OCI-LY1 (cell line): ENCODE measurements around the gene BGLAP.

Source experiments
- CTCF ChIP-seq: fragments of 200-600 bp; sonication (generic), shearing (Covaris generic); IDR thresholded peaks from 2 replicates; pipeline ENCODE4 v1.5.1; 2017; ENCODE audit warnings: mild to moderate bottlenecking, antibody characterized with exemption, low read length, moderate library complexity, mixed read lengths
- EZH2 ChIP-seq: fragments of 200-600 bp; sonication (generic), shearing (Covaris generic); IDR thresholded peaks from 2 replicates; pipeline ENCODE4 v1.8.0; 2017; ENCODE audit warnings: borderline replicate concordance, mixed run types, mild to moderate bottlenecking, antibody characterized with exemption, low read length, moderate library complexity, mixed read lengths

GRCh38 chr1:156259805-156260204 lies 17.8 kb downstream of the BGLAP start:
- TF ChIP-seq CTCF (no peak), EZH2 (no peak)
